Measurements from ENCODE around the gene FHOD1. TPM values are rescaled to one million over a fixed set of nuclear protein-coding genes. Genes with fewer than 3 reads are reported as not detected.

Gene FHOD1
- total RNA-seq, 4 donors from 2014 or later, result 7.7 to 28.8 (median 15.3) TPM

DNA sequence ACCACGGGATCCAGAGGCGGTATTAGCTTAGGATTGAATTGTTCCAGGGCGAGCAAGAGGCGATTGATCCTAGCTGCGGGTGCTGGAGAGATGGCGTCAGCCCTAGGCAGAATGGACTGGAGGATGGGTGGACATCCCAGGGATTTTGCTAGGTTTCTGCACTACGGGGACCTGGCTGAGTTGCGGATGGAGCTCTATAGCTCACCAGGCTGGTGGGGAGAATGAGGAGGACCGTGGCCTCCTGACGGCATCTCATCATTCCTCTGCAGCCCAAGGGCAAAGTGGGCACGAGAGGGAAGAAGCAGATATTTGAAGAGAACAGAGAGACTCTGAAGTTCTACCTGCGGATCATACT lies 19.7 kb downstream of the FHOD1 start:
- peak overlapping the region; percentile 93 for H3K4me3 ChIP-seq
- DNase-seq (ENCODE audit: low spot score in 2 of 2), result no peak
- peaks cover 39% of the 10 kb centered on the region for H3K36me3 ChIP-seq
- 14% methylated on average over 12 of the region's 12 CpGs for WGBS
- H3K27me3 ChIP-seq, result no peaks in the 10 kb centered on the region
- peaks cover 19% of the 10 kb centered on the region for H3K4me1 ChIP-seq
- TF ChIP-seq EP300 (IDR thresholded peaks at IDR 0.05), result no peak
- TF ChIP-seq, protein P1, sequence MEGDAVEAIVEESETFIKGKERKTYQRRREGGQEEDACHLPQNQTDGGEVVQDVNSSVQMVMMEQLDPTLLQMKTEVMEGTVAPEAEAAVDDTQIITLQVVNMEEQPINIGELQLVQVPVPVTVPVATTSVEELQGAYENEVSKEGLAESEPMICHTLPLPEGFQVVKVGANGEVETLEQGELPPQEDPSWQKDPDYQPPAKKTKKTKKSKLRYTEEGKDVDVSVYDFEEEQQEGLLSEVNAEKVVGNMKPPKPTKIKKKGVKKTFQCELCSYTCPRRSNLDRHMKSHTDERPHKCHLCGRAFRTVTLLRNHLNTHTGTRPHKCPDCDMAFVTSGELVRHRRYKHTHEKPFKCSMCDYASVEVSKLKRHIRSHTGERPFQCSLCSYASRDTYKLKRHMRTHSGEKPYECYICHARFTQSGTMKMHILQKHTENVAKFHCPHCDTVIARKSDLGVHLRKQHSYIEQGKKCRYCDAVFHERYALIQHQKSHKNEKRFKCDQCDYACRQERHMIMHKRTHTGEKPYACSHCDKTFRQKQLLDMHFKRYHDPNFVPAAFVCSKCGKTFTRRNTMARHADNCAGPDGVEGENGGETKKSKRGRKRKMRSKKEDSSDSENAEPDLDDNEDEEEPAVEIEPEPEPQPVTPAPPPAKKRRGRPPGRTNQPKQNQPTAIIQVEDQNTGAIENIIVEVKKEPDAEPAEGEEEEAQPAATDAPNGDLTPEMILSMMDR (IDR thresholded peaks at IDR 0.05), result no peak
- no peak for TF ChIP-seq POLR2A (IDR thresholded peaks at IDR 0.05)
- no peak for TF ChIP-seq POLR2AphosphoS5 (IDR thresholded peaks at IDR 0.05)
- peak overlapping the region; percentile 78 for H3K27ac ChIP-seq
- no peaks in the 10 kb centered on the region for H3K9me3 ChIP-seq

DNA sequence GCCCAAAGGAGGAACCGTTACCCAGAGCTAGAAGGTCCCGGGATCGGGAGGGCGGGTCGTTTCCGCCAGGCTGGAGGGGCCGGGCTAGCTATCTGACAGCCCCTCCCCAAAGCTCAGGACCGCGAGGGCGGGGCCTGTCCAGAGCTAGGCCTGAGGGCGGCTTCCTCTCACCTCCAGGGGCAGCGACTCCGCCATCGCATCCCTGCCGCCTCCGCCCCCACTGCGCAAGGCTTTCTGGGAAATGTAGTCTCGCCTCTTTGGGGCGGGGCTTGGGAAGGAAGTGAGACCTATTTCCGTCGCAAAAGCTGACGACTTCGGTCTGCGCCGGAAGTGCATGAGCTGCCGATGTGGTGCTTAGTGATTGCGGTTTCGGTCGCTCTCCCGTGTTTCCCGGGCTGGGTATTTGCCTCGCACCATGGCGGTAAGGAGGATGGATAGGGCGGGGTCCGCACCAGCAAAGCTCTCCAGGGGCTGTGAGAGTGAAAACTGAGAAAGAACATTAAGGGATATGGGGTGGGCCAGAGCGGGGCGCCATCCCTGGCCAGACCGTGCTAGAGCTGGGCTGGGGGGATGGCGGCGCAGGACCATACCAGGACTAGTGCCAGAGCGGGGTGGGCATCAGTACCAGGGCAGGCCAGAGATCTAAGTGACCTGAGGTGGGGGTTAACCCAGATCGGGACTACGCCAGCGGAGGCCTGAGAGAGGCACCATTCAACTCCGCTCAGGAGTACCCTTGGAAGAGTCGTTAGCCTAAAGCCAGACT lies 20.3 kb downstream of the FHOD1 start, which contains the start of gene TMEM208:
TMEM208 (plus strand) TSS at position 327 of the 763 bp plus-strand sequence; CDS start at position 416, 89 bp downstream.
- DNase-seq (ENCODE audit: low spot score in 2 of 2), result peak; percentile 99
- H3K36me3 ChIP-seq, result peaks cover 38% of the 10 kb centered on the region
- no peaks in the 10 kb centered on the region for H3K27me3 ChIP-seq
- H3K9me3 ChIP-seq, result no peaks in the 10 kb centered on the region
- H3K4me3 ChIP-seq, result peak within 1 kb of the TSS; percentile 93
- peaks cover 19% of the 10 kb centered on the region for H3K4me1 ChIP-seq
- H3K27ac ChIP-seq, result peak within 1 kb of the TSS; percentile 78
- peak in 1 of 2 donors; percentile 74 for TF ChIP-seq POLR2A (IDR thresholded peaks at IDR 0.05)
- no peak for TF ChIP-seq EP300 (IDR thresholded peaks at IDR 0.05)
- peak; percentile 82 to 98 (median 96) for TF ChIP-seq POLR2AphosphoS5 (IDR thresholded peaks at IDR 0.05)
- TF ChIP-seq, protein P1 (IDR thresholded peaks at IDR 0.05), result no peak
- WGBS, result 0% methylated on average over 15 of the region's 46 CpGs

DNA sequence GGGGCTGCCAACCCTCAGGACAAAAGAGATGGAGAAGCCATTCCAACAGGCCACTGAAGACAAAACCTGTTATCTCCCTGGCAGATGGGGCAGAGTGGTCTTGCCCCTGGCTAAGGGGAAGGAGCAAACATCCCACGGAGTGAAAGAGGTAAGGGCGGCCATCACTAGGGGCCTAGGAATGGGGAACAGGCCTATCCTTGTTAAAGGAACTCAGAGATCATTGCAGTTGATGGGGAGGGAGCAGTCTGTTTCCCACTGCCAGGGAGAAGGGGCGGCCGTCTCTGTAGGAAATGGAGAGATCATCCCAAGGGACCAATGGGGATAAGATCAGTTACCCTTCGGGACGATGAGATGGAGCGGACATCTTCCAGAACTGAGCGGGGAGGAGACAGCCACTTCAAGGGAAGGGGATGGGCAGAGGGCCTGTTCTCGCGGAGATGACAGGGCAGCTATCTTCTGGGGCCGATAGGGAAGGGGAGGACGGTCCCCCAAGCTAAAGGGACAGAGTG lies 20.9 kb downstream of the FHOD1 start:
- TF ChIP-seq EP300 (IDR thresholded peaks at IDR 0.05) (no peak), POLR2A (IDR thresholded peaks at IDR 0.05) (no peak), POLR2AphosphoS5 (IDR thresholded peaks at IDR 0.05) (no peak)
- TF ChIP-seq, protein P1 (IDR thresholded peaks at IDR 0.05), result no peak
- H3K4me1 ChIP-seq, result peaks cover 19% of the 10 kb centered on the region
- H3K36me3 ChIP-seq, result peaks cover 31% of the 10 kb centered on the region
- H3K27me3 ChIP-seq, result no peaks in the 10 kb centered on the region
- DNase-seq (ENCODE audit: low spot score in 2 of 2), result no peak
- H3K9me3 ChIP-seq, result no peaks in the 10 kb centered on the region
- peak overlapping the region; percentile 78 for H3K27ac ChIP-seq
- 13% methylated on average over 12 of the region's 12 CpGs for WGBS
- peak overlapping the region; percentile 93 for H3K4me3 ChIP-seq

DNA sequence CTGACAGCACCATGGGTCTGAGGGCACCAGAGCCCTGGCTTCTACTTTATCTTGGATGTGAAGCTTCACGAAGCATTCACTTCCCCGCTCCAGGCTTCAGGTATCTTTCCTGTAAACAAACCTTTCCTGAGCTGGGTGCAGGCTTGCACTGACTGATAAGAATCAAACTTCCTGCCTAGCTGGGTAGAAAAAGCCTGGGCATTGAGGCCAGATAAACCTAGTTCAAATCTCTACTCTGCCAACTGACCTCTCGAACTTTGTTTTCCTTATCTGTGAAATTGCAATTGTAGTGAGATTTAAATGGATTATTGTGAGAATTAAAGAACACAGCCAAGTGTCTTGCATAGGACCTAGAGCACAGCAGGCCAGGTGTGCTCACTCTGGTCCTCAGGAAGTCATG lies 23.3 kb downstream of the FHOD1 start:
- TF ChIP-seq, protein P1 (IDR thresholded peaks at IDR 0.05), result no peak
- TF ChIP-seq POLR2A (IDR thresholded peaks at IDR 0.05) (no peak), POLR2AphosphoS5 (IDR thresholded peaks at IDR 0.05) (no peak), EP300 (IDR thresholded peaks at IDR 0.05) (no peak)
- Histone ChIP-seq H3K4me3 (no peak overlapping the region), H3K9me3 (no peaks in the 10 kb centered on the region), H3K36me3 (peaks cover 8% of the 10 kb centered on the region), H3K27me3 (no peaks in the 10 kb centered on the region), H3K4me1 (peaks cover 19% of the 10 kb centered on the region), H3K27ac (no peak overlapping the region)
- 57% methylated on average over 3 of the region's 3 CpGs for WGBS
- no peak for DNase-seq (ENCODE audit: low spot score in 2 of 2)

All from suprapubic skin (tissue), 4 donors.